Cardiac muscle cell (in vitro differentiated cells and primary cell): Measurements from ENCODE around the gene HOXA7. TPM values are rescaled to one million over a fixed set of nuclear protein-coding genes. Genes with fewer than 3 reads are reported as not detected.

ENCODE experiments used
- DNase-seq, 2 donors: peaks; one replicate each; pipeline versions ENCODE4 v3.0.0 to v3.0.0-alpha.2; 2010 to 2017; ENCODE audit warnings: low read depth in 1 of 2, low spot score in 1 of 2
- H3K27ac ChIP-seq: fragments of 200-600 bp; sonication (generic); 2 replicates; pipeline ENCODE4 v1.5.1; 2016
- H3K27me3 ChIP-seq: fragments of 200-600 bp; sonication (generic); 2 replicates; pipeline ENCODE4 v1.6.0; 2016; ENCODE audit warnings: control low read depth
- H3K36me3 ChIP-seq: fragments of 200-600 bp; sonication (generic); 2 replicates; pipeline ENCODE4 v1.5.1; 2016; ENCODE audit warnings: control low read depth
- H3K4me1 ChIP-seq: fragments of 200-600 bp; sonication (generic); 2 replicates; pipeline ENCODE4 v1.8.1; 2017; ENCODE audit warnings: low read depth, mild to moderate bottlenecking, mixed run types
- H3K4me3 ChIP-seq: fragments of 200-600 bp; sonication (generic); 2 replicates; pipeline ENCODE4 v1.5.1; 2016; ENCODE audit warnings: mild to moderate bottlenecking
- H3K9me3 ChIP-seq: fragments of 200-600 bp; sonication (generic); 2 replicates; pipeline ENCODE4 v1.5.1; 2017; ENCODE audit warnings: low read depth, mild to moderate bottlenecking, control low read depth
- CTCF ChIP-seq: IDR thresholded peaks from 2 replicates; pipeline ENCODE4 v1.5.1; 2012; ENCODE audit warnings: low read depth, mild to moderate bottlenecking, low read length
- polyA plus RNA-seq: library from polyadenylated mRNA; unstranded; fragments of >200 nt; fragmentation: Nextera tagmentation; extraction: Ambion mirVana; gene quantifications from 2 replicates; pipeline ENCODE4 v1.2.1, GENCODE V29; 2016
- total RNA-seq: library from RNA; depleted of rRNA; stranded (reverse); fragments of >200 nt; gene quantifications from 2 replicates; pipeline ENCODE4 v1.2.3, GENCODE V29; 2016

The HOXA7 gene
- total and polyA plus RNA-seq, 2 experiments from 2014 or later, result not detected

GRCh38 chr7:27173956-27174873 is 17.7 kb upstream of the HOXA7 start, which contains the start of gene HOXA10:
Gene HOXA10 (minus strand): TSS chr7:27174320. CDS start chr7:27174306, 14 bp downstream.
- peaks cover 100% of the 10 kb centered on the region for H3K27me3 ChIP-seq
- H3K27ac ChIP-seq, result no peak within 1 kb of the TSS
- DNase-seq, result no peak
- H3K9me3 ChIP-seq, result no peaks in the 10 kb centered on the region
- no peak for TF ChIP-seq CTCF
- H3K4me3 ChIP-seq, result peak within 1 kb of the TSS; percentile 19
- peaks cover 3% of the 10 kb centered on the region for H3K4me1 ChIP-seq
- H3K36me3 ChIP-seq, result no peaks in the 10 kb centered on the region

- Histone ChIP-seq H3K9me3 (no peaks in the 10 kb centered on the region), H3K36me3 (no peaks in the 10 kb centered on the region), H3K4me1 (peaks cover 3% of the 10 kb centered on the region), H3K27ac (no peak overlapping the region), H3K4me3 (peak overlapping the region; percentile 19), H3K27me3 (peaks cover 100% of the 10 kb centered on the region)
- DNase-seq, result no peak
- no peak for TF ChIP-seq CTCF
Measured at GRCh38 chr7:27173511-27173955, 17.1 kb upstream of the HOXA7 start.

- no peak for DNase-seq
- no peaks in the 10 kb centered on the region for H3K36me3 ChIP-seq
- peak overlapping the region; percentile 19 for H3K4me3 ChIP-seq
- H3K4me1 ChIP-seq, result peaks cover 3% of the 10 kb centered on the region
- H3K27ac ChIP-seq, result no peak overlapping the region
- peaks cover 100% of the 10 kb centered on the region for H3K27me3 ChIP-seq
- TF ChIP-seq CTCF, result no peak
- H3K9me3 ChIP-seq, result no peaks in the 10 kb centered on the region
Measured at GRCh38 chr7:27172823-27173510, 16.5 kb upstream of the HOXA7 start.

GRCh38 chr7:27172315-27172774 is 15.9 kb upstream of the HOXA7 start:
- no peak for DNase-seq
- Histone ChIP-seq H3K27ac (no peak overlapping the region), H3K9me3 (no peaks in the 10 kb centered on the region), H3K4me3 (no peak overlapping the region), H3K36me3 (no peaks in the 10 kb centered on the region), H3K27me3 (peaks cover 100% of the 10 kb centered on the region), H3K4me1 (peaks cover 3% of the 10 kb centered on the region)
- no peak for TF ChIP-seq CTCF

GRCh38 chr7:27171637-27172314 is 15.3 kb upstream of the HOXA7 start:
- Histone ChIP-seq H3K9me3 (no peaks in the 10 kb centered on the region), H3K36me3 (no peaks in the 10 kb centered on the region), H3K27me3 (peaks cover 100% of the 10 kb centered on the region), H3K4me3 (no peak overlapping the region), H3K4me1 (peaks cover 3% of the 10 kb centered on the region), H3K27ac (no peak overlapping the region)
- no peak for DNase-seq
- no peak for TF ChIP-seq CTCF
